Naive thymus-derived CD4-positive, alpha-beta T cell (primary cell): ENCODE measurements around the gene PXN. TPM values are rescaled to one million over a fixed set of nuclear protein-coding genes. Genes with fewer than 3 reads are reported as not detected.
A peak's percentile ranks its signal among the peaks of the same experiment; 100 is the strongest.

ENCODE experiments used
- ATAC-seq: fragments of 150-1000 bp; cut with Tn5 transposase; 2 replicates; pipeline ENCODE4 v1.10.0; 2021; ENCODE audit warnings: mild to moderate bottlenecking, moderate library complexity
- CTCF ChIA-PET: fragments of 350-600 bp; sonication (Branson Sonifier 250); formaldehyde crosslinking; loops from one replicate; lab custom pipeline; 2021; ENCODE audit warnings: antibody characterized with exemption; lab: Charles Lee
- POLR2A ChIA-PET: fragments of 350-600 bp; sonication (Branson Sonifier 250); formaldehyde crosslinking; loops from one replicate; lab custom pipeline; 2021; ENCODE audit warnings: antibody characterized with exemption, inconsistent platforms; lab: Charles Lee
- DNase-seq, 9 donors: peaks; one replicate each; pipeline versions ENCODE4 v3.0.0 to v3.0.0-alpha.2; 2020 to 2022; ENCODE audit warnings: mixed read lengths in 1 of 9
- H3K27ac ChIP-seq: one replicate; pipeline ENCODE4 v1.7.0; 2013; ENCODE audit warnings: mild to moderate bottlenecking, low read depth, low read length, moderate library complexity
- H3K27me3 ChIP-seq, 2 donors: one replicate each; pipeline ENCODE4 v1.7.0; 2013; ENCODE audit warnings: low read length in 2 of 2, mild to moderate bottlenecking in 2 of 2, moderate library complexity in 2 of 2; ENCODE audit not compliant: control insufficient read depth in 2 of 2, insufficient read depth in 2 of 2
- H3K36me3 ChIP-seq, 3 experiments: 1 replicate in 2 of 3; 2 replicates in 1 of 3; pipeline ENCODE4 v1.7.0; 2013; ENCODE audit warnings: low read length in 3 of 3, mild to moderate bottlenecking in 3 of 3, moderate library complexity in 1 of 3; ENCODE audit not compliant: insufficient read depth in 3 of 3, control insufficient read depth in 2 of 3
- H3K4me1 ChIP-seq, 2 donors: one replicate each; pipeline ENCODE4 v1.7.0; 2013; ENCODE audit warnings: low read length in 2 of 2, mild to moderate bottlenecking in 2 of 2, moderate library complexity in 1 of 2; ENCODE audit not compliant: control insufficient read depth in 2 of 2, insufficient read depth in 2 of 2
- H3K4me3 ChIP-seq: 2 replicates; pipeline ENCODE4 v1.7.0; 2013; ENCODE audit warnings: mild to moderate bottlenecking, low read length
- H3K9me3 ChIP-seq, 3 experiments: 1 replicate in 2 of 3; 2 replicates in 1 of 3; pipeline ENCODE4 v1.7.0; 2013; ENCODE audit warnings: low read length in 3 of 3; ENCODE audit not compliant: control insufficient read depth in 2 of 3
- H3K27ac Mint-ChIP-seq, 9 donors: one replicate each; pipeline ENCODE4 v1.8.0; 2020 to 2022; ENCODE audit warnings: mixed read lengths in 9 of 9, mild to moderate bottlenecking in 8 of 9, moderate library complexity in 5 of 9, inconsistent platforms in 2 of 9
- H3K27me3 Mint-ChIP-seq, 5 donors: one replicate each; pipeline ENCODE4 v1.8.0; 2021 to 2022; ENCODE audit warnings: mixed read lengths in 5 of 5, mild to moderate bottlenecking in 1 of 5
- H3K36me3 Mint-ChIP-seq, 5 donors: one replicate each; pipeline ENCODE4 v1.8.0; 2020 to 2022; ENCODE audit warnings: mixed read lengths in 5 of 5, mild to moderate bottlenecking in 3 of 5, inconsistent platforms in 1 of 5
- H3K4me1 Mint-ChIP-seq, 7 donors: one replicate each; pipeline ENCODE4 v1.8.0; 2020 to 2022; ENCODE audit warnings: mixed read lengths in 7 of 7, mild to moderate bottlenecking in 3 of 7, inconsistent platforms in 1 of 7
- H3K4me3 Mint-ChIP-seq, 10 donors: one replicate each; pipeline ENCODE4 v1.8.0; 2020 to 2022; ENCODE audit warnings: mild to moderate bottlenecking in 10 of 10, mixed read lengths in 10 of 10, moderate library complexity in 6 of 10, inconsistent platforms in 2 of 10
- H3K9me3 Mint-ChIP-seq, 11 donors: one replicate each; pipeline ENCODE4 v1.8.0; 2020 to 2022; ENCODE audit warnings: mixed read lengths in 11 of 11, mild to moderate bottlenecking in 4 of 11, inconsistent platforms in 1 of 11, moderate library complexity in 1 of 11
- intact Hi-C, 2 donors: fragments of 100-400 bp; cut with micrococcal nuclease; formaldehyde crosslinking; loops; one replicate each; pipeline ENCODE4 v1.15.1; 2023
- polyA plus RNA-seq, 2 donors: library from polyadenylated mRNA; unstranded; fragments of 300-500 nt; fragmentation: Illumina TruSeq; gene quantifications; one replicate each; pipeline ENCODE4 v1.2.3, GENCODE V29; 2021
- total RNA-seq, 6 experiments: library from RNA in 5 of 6; stranded (reverse) in 5 of 6; gene quantifications; 1 replicate in 5 of 6; 2 replicates in 1 of 6; pipeline ENCODE4 v1.2.3 and lab custom pipeline; 2021 to 2026

PXN gene
- total and polyA plus RNA-seq, 7 experiments from 2014 or later = 84.3 to 202 (median 114) TPM

DNA sequence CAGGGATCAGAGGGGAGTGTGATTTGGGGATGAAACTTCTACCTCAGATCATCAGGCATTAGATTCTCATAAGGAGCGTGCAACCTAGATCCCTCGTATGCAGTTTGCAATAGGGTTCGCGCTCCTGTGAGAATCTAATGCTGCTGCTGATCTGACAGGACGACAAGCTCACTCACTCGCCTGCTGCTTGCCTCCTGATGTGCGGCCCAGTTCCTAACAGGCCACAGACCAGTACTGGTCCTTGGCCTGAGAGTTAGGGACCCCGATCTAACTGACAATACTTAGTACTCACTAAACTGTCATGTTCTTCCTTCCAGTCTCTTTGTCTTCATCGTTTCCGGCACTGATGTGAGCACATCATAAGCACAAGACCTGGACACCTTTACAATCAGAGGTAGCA, 59.3 kb downstream of the PXN start:
- Mint-ChIP-seq H3K27ac (peak overlapping the region in 6 of 9 donors; percentile 0 to 51 (median 16)), H3K4me1 (peaks cover 4 to 12% (median 8%) of the 10 kb centered on the region in 7 donors), H3K9me3 (peaks cover 0 to under 1% (median 0%) of the 10 kb centered on the region in 11 donors), H3K27me3 (no peaks in the 10 kb centered on the region), H3K36me3 (peaks cover 0 to 10% (median 4%) of the 10 kb centered on the region in 5 donors), H3K4me3 (no peak overlapping the region)
- Histone ChIP-seq H3K9me3 (no peaks in the 10 kb centered on the region), H3K36me3 (peaks cover 0 to 22% (median 4%) of the 10 kb centered on the region in 3 experiments), H3K4me1 (peaks cover 0 to 4% of the 10 kb centered on the region in 2 donors), H3K4me3 (no peak overlapping the region), H3K27me3 (no peaks in the 10 kb centered on the region), H3K27ac (no peak overlapping the region)
- CTCF ChIA-PET = interaction anchor here (0.8 kb wide), 1 partner anchor 22 kb away, joined by 3 read pairs; no protein-coding TSS in a partner anchor
- intact Hi-C loops = no loop called here
- POLR2A ChIA-PET = interaction anchor here (0.7 kb wide), 1 partner anchor 85 kb away, joined by 3 read pairs; no protein-coding TSS in a partner anchor
- no peak for ATAC-seq
- no peak for DNase-seq

DNA sequence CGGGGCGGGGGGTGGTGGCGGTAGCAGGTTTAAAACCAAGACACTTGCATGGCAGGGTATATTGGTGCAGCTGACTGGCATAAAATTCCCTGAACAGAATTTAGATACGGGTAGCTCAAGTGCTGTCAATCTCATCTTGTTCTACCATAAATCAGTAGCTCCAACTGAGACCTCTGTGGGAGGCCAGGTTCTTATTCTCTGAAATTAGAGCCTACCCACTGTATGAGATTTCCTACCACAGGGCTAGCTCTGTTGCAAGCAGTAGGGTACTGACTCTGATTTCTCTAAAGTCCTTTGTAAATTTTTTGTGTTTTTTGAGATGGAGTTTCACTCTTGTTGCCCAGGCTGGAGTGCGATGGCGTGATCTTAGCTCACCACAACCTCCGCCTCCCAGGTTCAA, 61.4 kb downstream of the PXN start:
- intact Hi-C loops = loop anchor here in 1 of 2 donors (5.0 kb wide), 1 partner anchor 1093 kb away; the partner anchor contains the start of gene CAMKK2
- H3K27me3 Mint-ChIP-seq = no peaks in the 10 kb centered on the region

DNA sequence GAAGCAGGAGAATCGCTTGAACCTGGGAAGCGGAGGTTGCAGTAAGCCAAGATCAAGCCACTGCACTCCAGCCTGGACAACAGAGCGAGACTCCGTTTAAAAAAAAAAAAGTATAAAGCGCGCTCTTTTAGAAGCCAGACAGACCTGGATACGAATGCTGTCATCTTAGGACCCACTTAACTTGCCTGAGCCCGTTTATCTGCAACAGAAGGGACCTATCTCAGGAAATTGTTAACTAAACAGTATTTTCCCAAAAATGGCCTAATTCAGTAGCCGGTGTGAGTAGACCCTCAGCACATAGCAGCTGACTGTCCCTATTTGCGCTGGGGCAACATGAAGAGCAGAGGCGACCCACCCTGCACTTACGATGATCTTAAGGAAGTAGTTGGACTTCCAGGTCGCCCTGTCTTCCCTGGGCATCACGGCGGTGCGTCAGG, 65.1 kb downstream of the PXN start:
- Histone ChIP-seq H3K9me3 (no peaks in the 10 kb centered on the region), H3K27ac (peak overlapping the region; percentile 84), H3K4me3 (peak overlapping the region; percentile 98), H3K27me3 (no peaks in the 10 kb centered on the region), H3K36me3 (peaks cover 21 to 42% (median 30%) of the 10 kb centered on the region in 3 experiments), H3K4me1 (peaks cover 18 to 20% of the 10 kb centered on the region in 2 donors)
- Mint-ChIP-seq H3K27me3 (no peaks in the 10 kb centered on the region), H3K4me1 (peaks cover 20 to 53% (median 38%) of the 10 kb centered on the region in 7 donors), H3K27ac (peak overlapping the region; percentile 94 to 100 (median 97)), H3K4me3 (peak overlapping the region; percentile 92 to 99 (median 96)), H3K36me3 (peaks cover 0 to 28% (median 13%) of the 10 kb centered on the region in 5 donors), H3K9me3 (peaks cover 0 to 6% (median 0%) of the 10 kb centered on the region in 11 donors)
- intact Hi-C loops = loop anchor here (2.0 to 5.0 kb wide), 5 partner anchors 26 to 1688 kb away; partner anchors contain the start of genes CAMKK2 (in 1 of the 2), COX6A1 (in 1 of the 2) and PSMD9 (in 1 of the 2)
- ATAC-seq (no peak), DNase-seq (no peak)
- CTCF ChIA-PET = interaction anchor here (0.6 to 2.3 kb wide), 7 partner anchors 27 to 91 kb away, joined by 3 to 21 read pairs (median 6); partner anchors contain the start of genes PXN and RNU4-2
- POLR2A ChIA-PET = interaction anchor here (0.6 to 10.5 kb wide), 33 partner anchors 8 to 1602 kb away, joined by 3 to 182 read pairs (median 6); partner anchors contain the start of genes BICDL1, PXN, RAB35 and RNU4-1

More for the DNA sequence above, 61.4 kb downstream of the PXN start:
- peaks cover 12 to 16% of the 10 kb centered on the region in 2 donors for H3K4me1 ChIP-seq
- Mint-ChIP-seq H3K4me1 (peaks cover 12 to 30% (median 23%) of the 10 kb centered on the region in 7 donors), H3K27ac (no peak overlapping the region), H3K36me3 (peaks cover 0 to 11% (median 3%) of the 10 kb centered on the region in 5 donors), H3K9me3 (peaks cover 0 to 6% (median 0%) of the 10 kb centered on the region in 11 donors), H3K4me3 (no peak overlapping the region)
- peaks cover 5 to 14% (median 6%) of the 10 kb centered on the region in 3 experiments for H3K36me3 ChIP-seq
- no peaks in the 10 kb centered on the region for H3K9me3 ChIP-seq
- CTCF ChIA-PET = interaction anchor here (1.3 kb wide), 1 partner anchor 24 kb away, joined by 4 read pairs; no protein-coding TSS in a partner anchor
- H3K27ac ChIP-seq = no peak overlapping the region
- DNase-seq = no peak
- no peak overlapping the region for H3K4me3 ChIP-seq
- POLR2A ChIA-PET = interaction anchor here (0.6 to 1.1 kb wide), 4 partner anchors 23 to 312 kb away, joined by 3 to 4 read pairs (median 3); partner anchors contain the start of genes RNU4-1 and RNU4-2
- no peaks in the 10 kb centered on the region for H3K27me3 ChIP-seq
- no peak for ATAC-seq

DNA sequence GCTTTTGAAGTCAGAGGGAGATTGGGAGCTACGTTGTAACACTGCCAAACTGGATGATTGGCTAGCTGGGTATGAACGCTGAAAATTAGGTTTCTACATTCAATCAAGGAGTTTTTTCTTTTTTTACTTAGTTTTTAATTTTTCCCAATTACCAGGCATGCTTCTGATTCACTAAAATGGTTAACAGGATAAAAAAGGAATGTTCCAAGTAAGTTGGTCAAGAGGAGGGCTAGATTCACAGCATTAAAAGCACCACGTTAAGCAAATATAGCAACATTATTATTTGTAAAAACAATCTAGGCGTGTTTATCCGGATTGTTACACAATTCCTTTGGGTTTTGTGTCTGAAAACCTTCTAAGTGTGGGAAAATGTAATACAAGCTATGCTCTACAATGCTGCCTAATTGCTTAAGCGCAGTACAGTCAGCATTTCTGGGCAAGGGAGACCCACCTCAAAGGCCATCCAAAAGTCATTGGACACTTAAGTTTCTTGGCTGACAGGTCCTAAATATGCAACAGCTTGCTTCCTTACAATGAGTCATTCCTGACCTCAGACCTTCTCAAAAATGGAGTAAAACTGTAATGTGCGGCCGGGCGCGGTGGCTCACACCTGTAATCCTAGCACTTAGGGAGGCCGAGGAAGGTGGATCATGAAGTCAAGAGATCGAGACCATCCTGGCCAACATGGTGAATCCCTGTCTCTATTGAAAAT, 65.8 kb downstream of the PXN start:
- Histone ChIP-seq H3K4me3 (peak overlapping the region; percentile 98), H3K36me3 (peaks cover 21 to 42% (median 30%) of the 10 kb centered on the region in 3 experiments), H3K4me1 (peaks cover 24 to 25% of the 10 kb centered on the region in 2 donors), H3K9me3 (no peaks in the 10 kb centered on the region), H3K27me3 (no peaks in the 10 kb centered on the region), H3K27ac (peak overlapping the region; percentile 84)
- ChIA-PET POLR2A (interaction anchor here (0.6 to 10.5 kb wide), 18 partner anchors 8 to 1602 kb away, joined by 3 to 182 read pairs (median 12); partner anchors contain the start of genes BICDL1, PXN, RAB35 and RNU4-1), CTCF (interaction anchor here (2.1 kb wide), 1 partner anchor 92 kb away, joined by 14 read pairs; the partner anchor contains the start of gene RNU4-2)
- ATAC-seq (no peak), DNase-seq (peak in 1 of 9 donors; percentile 47)
- H3K4me1 Mint-ChIP-seq = peaks cover 24 to 58% (median 43%) of the 10 kb centered on the region in 7 donors
- H3K27ac Mint-ChIP-seq = peak overlapping the region; percentile 94 to 100 (median 97)
- no peaks in the 10 kb centered on the region for H3K27me3 Mint-ChIP-seq
- peaks cover 0 to 6% (median 0%) of the 10 kb centered on the region in 11 donors for H3K9me3 Mint-ChIP-seq
- intact Hi-C loops = loop anchor here (2.0 to 5.0 kb wide), 6 partner anchors 27 to 1689 kb away; partner anchors contain the start of genes CAMKK2 (in 1 of the 2), COX6A1 (in 1 of the 2) and PSMD9 (in 1 of the 2)
- H3K4me3 Mint-ChIP-seq = peak overlapping the region; percentile 92 to 99 (median 96)
- H3K36me3 Mint-ChIP-seq = peaks cover 0 to 33% (median 13%) of the 10 kb centered on the region in 5 donors

GRCh38 chr12:120199025-120199424, 66.5 kb downstream of the PXN start:
- CTCF ChIA-PET = no interaction called here
- H3K27me3 ChIP-seq = no peaks in the 10 kb centered on the region
- peaks cover 25 to 27% of the 10 kb centered on the region in 2 donors for H3K4me1 ChIP-seq
- H3K4me3 ChIP-seq = no peak overlapping the region
- intact Hi-C loops = loop anchor here in 1 of 2 donors (5.0 kb wide), 1 partner anchor 517 kb away; no protein-coding TSS in a partner anchor
- peak overlapping the region; percentile 59 to 99 (median 85) for H3K27ac Mint-ChIP-seq
- H3K36me3 ChIP-seq = peaks cover 21 to 46% (median 30%) of the 10 kb centered on the region in 3 experiments
- DNase-seq = no peak
- no peaks in the 10 kb centered on the region for H3K9me3 ChIP-seq
- POLR2A ChIA-PET = interaction anchor here (0.6 to 10.5 kb wide), 10 partner anchors 12 to 273 kb away, joined by 3 to 182 read pairs (median 26); partner anchors contain the start of genes PXN, RAB35, RNU4-1 and RNU4-2
- H3K9me3 Mint-ChIP-seq = peaks cover 0 to 6% (median 0%) of the 10 kb centered on the region in 11 donors
- H3K27ac ChIP-seq = peak overlapping the region; percentile 84
- peak overlapping the region; percentile 75 to 99 (median 94) for H3K4me3 Mint-ChIP-seq
- H3K4me1 Mint-ChIP-seq = peaks cover 24 to 59% (median 44%) of the 10 kb centered on the region in 7 donors
- H3K36me3 Mint-ChIP-seq = peaks cover 0 to 34% (median 13%) of the 10 kb centered on the region in 5 donors
- H3K27me3 Mint-ChIP-seq = no peaks in the 10 kb centered on the region
- no peak for ATAC-seq
